Parathyroid adenoma (tissue), 2 donors: ENCODE measurements around the gene OTOG.

ENCODE experiments used
- H2AFZ ChIP-seq: fragments of 300-600 bp; sonication (generic); one replicate; pipeline ENCODE4 v1.7.0; 2017; ENCODE audit warnings: antibody characterized with exemption, mild to moderate bottlenecking
- H3K27ac ChIP-seq: fragments of 300-600 bp; sonication (generic); one replicate; pipeline ENCODE4 v1.7.0; 2017
- H3K27me3 ChIP-seq: fragments of 300-600 bp; sonication (generic); one replicate; pipeline ENCODE4 v1.7.0; 2017; ENCODE audit warnings: low read length; ENCODE audit not compliant: control insufficient read depth, insufficient read depth
- H3K36me3 ChIP-seq: fragments of 300-600 bp; sonication (generic); one replicate; pipeline ENCODE4 v1.7.0; 2017; ENCODE audit warnings: low read length; ENCODE audit not compliant: control insufficient read depth, insufficient read depth
- H3K4me1 ChIP-seq: fragments of 300-600 bp; sonication (generic); one replicate; pipeline ENCODE4 v1.7.0; 2017; ENCODE audit warnings: control low read depth
- H3K4me2 ChIP-seq: fragments of 300-600 bp; sonication (generic); one replicate; pipeline ENCODE4 v1.7.0; 2017; ENCODE audit warnings: low read length
- H3K4me3 ChIP-seq: fragments of 300-600 bp; sonication (generic); one replicate; pipeline ENCODE4 v1.7.0; 2017; ENCODE audit warnings: low read depth, low read length
- H3K79me2 ChIP-seq: fragments of 300-600 bp; sonication (generic); one replicate; pipeline ENCODE4 v1.7.0; 2017; ENCODE audit warnings: control low read depth
- H3K9ac ChIP-seq: fragments of 300-600 bp; sonication (generic); one replicate; pipeline ENCODE4 v1.7.0; 2017; ENCODE audit warnings: mild to moderate bottlenecking
- H3K9me3 ChIP-seq: fragments of 300-600 bp; sonication (generic); one replicate; pipeline ENCODE4 v1.7.0; 2017; ENCODE audit warnings: low read length; ENCODE audit not compliant: control insufficient read depth
- CTCF ChIP-seq: fragments of 300-600 bp; sonication (generic); IDR thresholded peaks from one replicate; pipeline ENCODE4 v1.7.0; 2017; ENCODE audit warnings: antibody characterized with exemption, mild to moderate bottlenecking
- donor health status: primary hyperparathyroidism.

Gene OTOG

GRCh38 chr11:17528906-17529843, 17.9 kb upstream of the OTOG start:
- no peak for TF ChIP-seq CTCF
- no peaks in the 10 kb centered on the region for H3K9me3 ChIP-seq
- H3K27ac ChIP-seq = no peak overlapping the region
- H3K4me3 ChIP-seq = no peak overlapping the region
- H3K4me2 ChIP-seq = no peak overlapping the region
- H3K9ac ChIP-seq = no peak overlapping the region
- H3K4me1 ChIP-seq = no peaks in the 10 kb centered on the region
- H3K79me2 ChIP-seq = no peaks in the 10 kb centered on the region
- H2AFZ ChIP-seq = no peak overlapping the region
- H3K27me3 ChIP-seq = no peaks in the 10 kb centered on the region
- H3K36me3 ChIP-seq = no peaks in the 10 kb centered on the region

- Histone ChIP-seq H3K9me3 (no peaks in the 10 kb centered on the region), H3K4me3 (no peak overlapping the region), H3K27ac (no peak overlapping the region), H2AFZ (no peak overlapping the region), H3K79me2 (no peaks in the 10 kb centered on the region), H3K9ac (no peak overlapping the region), H3K36me3 (no peaks in the 10 kb centered on the region), H3K4me2 (no peak overlapping the region), H3K27me3 (no peaks in the 10 kb centered on the region), H3K4me1 (no peaks in the 10 kb centered on the region)
- no peak for TF ChIP-seq CTCF
Measured at GRCh38 chr11:17529844-17530185, 17.2 kb upstream of the OTOG start.

GRCh38 chr11:17531071-17531600, 15.9 kb upstream of the OTOG start:
- Histone ChIP-seq H3K9me3 (no peaks in the 10 kb centered on the region), H3K27ac (no peak overlapping the region), H3K4me3 (no peak overlapping the region), H2AFZ (no peak overlapping the region), H3K4me2 (no peak overlapping the region), H3K4me1 (no peaks in the 10 kb centered on the region), H3K79me2 (no peaks in the 10 kb centered on the region), H3K36me3 (no peaks in the 10 kb centered on the region), H3K27me3 (no peaks in the 10 kb centered on the region), H3K9ac (no peak overlapping the region)
- no peak for TF ChIP-seq CTCF

GRCh38 chr11:17531636-17532113, 15.4 kb upstream of the OTOG start:
- H3K9me3 ChIP-seq = no peaks in the 10 kb centered on the region
- no peaks in the 10 kb centered on the region for H3K27me3 ChIP-seq
- H3K36me3 ChIP-seq = no peaks in the 10 kb centered on the region
- H3K4me3 ChIP-seq = no peak overlapping the region
- no peaks in the 10 kb centered on the region for H3K79me2 ChIP-seq
- H3K4me2 ChIP-seq = no peak overlapping the region
- H3K27ac ChIP-seq = no peak overlapping the region
- no peak overlapping the region for H2AFZ ChIP-seq
- no peak for TF ChIP-seq CTCF
- H3K9ac ChIP-seq = no peak overlapping the region
- H3K4me1 ChIP-seq = no peaks in the 10 kb centered on the region
